Measurements from ENCODE around the gene SLC66A1.

- TF ChIP-seq POLR2AphosphoS5 (IDR thresholded peaks at IDR 0.05; ENCODE audit: low read depth, low read length) (no peak), TAF1 (IDR thresholded peaks at IDR 0.05; ENCODE audit: borderline replicate concordance, insufficient read depth, low read length) (no peak), REST (IDR thresholded peaks at IDR 0.05; ENCODE audit: insufficient read depth in 1 of 2, low read depth in 2 of 2, low read length in 2 of 2) (no peak), SIN3A (IDR thresholded peaks at IDR 0.05; ENCODE audit: borderline replicate concordance, insufficient read depth, low read length) (no peak), FOXP2 (optimal IDR thresholded peaks at IDR 0.05; ENCODE audit: borderline replicate concordance, extremely low read depth, extremely low read length, insufficient read depth) (no peak)
Observed at GRCh38 chr1:19369396-19370090, 57.4 kb downstream of the SLC66A1 start.
